Neural cell (in vitro differentiated cells): ENCODE results near the gene SPATA4. TPM values are rescaled to one million over a fixed set of nuclear protein-coding genes. Genes with fewer than 3 reads are reported as not detected.

Source experiments
- H2AFZ ChIP-seq: fragments of 200-600, 300-800 bp; sonication (generic), shearing (Covaris generic); 2 replicates; pipeline ENCODE4 v1.6.0; 2014; ENCODE audit warnings: low read depth, mild to moderate bottlenecking, antibody characterized with exemption, low read length, moderate library complexity
- H3F3A ChIP-seq: fragments of 200-600 bp; shearing (Covaris generic); 2 replicates; pipeline ENCODE4 v1.6.1; 2016; ENCODE audit warnings: mild to moderate bottlenecking, moderate library complexity, mixed read lengths, antibody characterized with exemption, low read length; ENCODE audit not compliant: insufficient read depth, poor library complexity, severe bottlenecking
- H3K27ac ChIP-seq: fragments of 200-600, 300-800 bp; sonication (generic), shearing (Covaris generic); 2 replicates; pipeline ENCODE4 v1.5.1; 2014; ENCODE audit warnings: mild to moderate bottlenecking, low read length, moderate library complexity
- H3K27me3 ChIP-seq: fragments of 300-800, 200-600 bp; sonication (generic), shearing (Covaris generic); 2 replicates; pipeline ENCODE4 v1.6.0; 2014; ENCODE audit warnings: mild to moderate bottlenecking, low read depth, low read length, moderate library complexity; ENCODE audit not compliant: insufficient read depth
- H3K36me3 ChIP-seq: fragments of 300-800, 200-600 bp; sonication (generic), shearing (Covaris generic); 2 replicates; pipeline ENCODE4 v1.5.1; 2014; ENCODE audit warnings: mild to moderate bottlenecking, antibody characterized with exemption, low read length, moderate library complexity; ENCODE audit not compliant: insufficient read depth
- H3K4me2 ChIP-seq: fragments of 300-800, 200-600 bp; sonication (generic), shearing (Covaris generic); 2 replicates; pipeline ENCODE4 v1.6.0; 2014; ENCODE audit warnings: mild to moderate bottlenecking, low read length
- H3K4me3 ChIP-seq: fragments of 300-800, 200-600 bp; sonication (generic), shearing (Covaris generic); 2 replicates; pipeline ENCODE4 v1.5.1; 2014; ENCODE audit warnings: mild to moderate bottlenecking, low read length, moderate library complexity
- H3K79me2 ChIP-seq: fragments of 200-600 bp; shearing (Covaris generic); replicated peaks from 2 replicates; pipeline ENCODE4 v1.6.0; 2014; ENCODE audit warnings: mild to moderate bottlenecking, low read length, moderate library complexity; ENCODE audit not compliant: insufficient read depth
- H3K9ac ChIP-seq: fragments of 300-800, 200-600 bp; sonication (generic), shearing (Covaris generic); 2 replicates; pipeline ENCODE4 v1.6.1; 2016; ENCODE audit warnings: mild to moderate bottlenecking, low read length, mixed read lengths
- H3K9me2 ChIP-seq: fragments of 200-600 bp; shearing (Covaris generic); 2 replicates; pipeline ENCODE4 v1.6.1; 2016; ENCODE audit warnings: mild to moderate bottlenecking, low read length, mixed read lengths; ENCODE audit not compliant: insufficient read depth
- H3K9me3 ChIP-seq: fragments of 200-600, 300-800 bp; sonication (generic), shearing (Covaris generic); 2 replicates; pipeline ENCODE4 v1.6.1; 2016; ENCODE audit warnings: mild to moderate bottlenecking, mixed run types, low read length, moderate library complexity, mixed read lengths
- H4K20me1 ChIP-seq: fragments of 200-600 bp; shearing (Covaris generic); 2 replicates; pipeline ENCODE4 v1.6.1; 2016; ENCODE audit warnings: mild to moderate bottlenecking, mixed run types; ENCODE audit not compliant: insufficient read depth
- EP300 ChIP-seq: fragments of 450-650 bp; conservative IDR thresholded peaks from 2 replicates; pipeline ENCODE4 v1.6.1; 2014; ENCODE audit warnings: antibody characterized with exemption, mild to moderate bottlenecking, moderate library complexity; ENCODE audit not compliant: poor library complexity, severe bottlenecking
- EZH2 ChIP-seq: fragments of 200-600, 300-800 bp; shearing (Covaris generic), sonication (generic); IDR thresholded peaks from 2 replicates; pipeline ENCODE4 v1.6.1; 2014; ENCODE audit warnings: antibody characterized with exemption, low read length, borderline replicate concordance, mild to moderate bottlenecking; ENCODE audit not compliant: insufficient read depth, poor library complexity, severe bottlenecking
- MXI1 ChIP-seq: fragments of 450-650 bp; conservative IDR thresholded peaks from 2 replicates; pipeline ENCODE4 v1.6.1; 2014; ENCODE audit warnings: antibody characterized with exemption, mild to moderate bottlenecking; ENCODE audit not compliant: poor library complexity, severe bottlenecking
- POLR2AphosphoS5 ChIP-seq: IDR thresholded peaks from 2 replicates; pipeline ENCODE4 v1.6.1; 2012
- RAD21 ChIP-seq: fragments of 450-650 bp; conservative IDR thresholded peaks from 2 replicates; pipeline ENCODE4 v1.6.1; 2014; ENCODE audit warnings: antibody characterized with exemption, mild to moderate bottlenecking, moderate library complexity
- SMC3 ChIP-seq: fragments of 450-650 bp; conservative IDR thresholded peaks from 2 replicates; pipeline ENCODE4 v1.6.1; 2014; ENCODE audit warnings: antibody characterized with exemption, mild to moderate bottlenecking, moderate library complexity; ENCODE audit not compliant: poor library complexity
- TAF1 ChIP-seq: IDR thresholded peaks from 2 replicates; pipeline ENCODE4 v1.6.1; 2012; ENCODE audit warnings: low read depth
- polyA plus RNA-seq: library from polyadenylated mRNA; depleted of rRNA; stranded (reverse); fragments of >200 nt; gene quantifications from 2 replicates; pipeline ENCODE4 v1.2.3, GENCODE V29; 2014
- TF ChIP-seq, protein P1 (sequence below): IDR thresholded peaks from 2 replicates; pipeline ENCODE4 v1.6.1; 2012; ENCODE audit warnings: borderline replicate concordance
- TF ChIP-seq, protein P2 (sequence below): fragments of 450-650 bp; IDR thresholded peaks from 2 replicates; pipeline ENCODE4 v1.5.1; 2014; ENCODE audit warnings: antibody characterized with exemption, mild to moderate bottlenecking, moderate library complexity; ENCODE audit not compliant: poor library complexity, severe bottlenecking

The SPATA4 gene
- polyA plus RNA-seq, 1 donor from 2014 or later: not detected

DNA sequence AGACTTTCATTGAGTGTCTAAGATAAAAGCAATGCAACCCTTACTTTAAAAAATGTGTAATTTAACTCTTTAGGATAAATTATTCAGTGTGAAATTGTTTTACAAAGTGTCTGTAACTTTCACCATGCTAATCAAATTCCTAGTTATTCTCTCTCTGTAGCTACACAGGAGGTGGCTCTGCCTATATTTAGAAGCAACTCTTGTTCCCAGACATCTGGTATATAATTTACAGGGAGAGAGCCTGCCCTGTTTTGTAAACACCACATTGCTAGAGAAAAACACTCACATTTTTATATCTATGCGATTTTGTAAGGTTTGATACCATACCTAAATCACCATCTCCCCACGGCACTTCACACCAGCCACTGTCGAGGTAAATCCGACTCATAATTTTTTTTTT lies 35.5 kb upstream of the SPATA4 start:
- Histone ChIP-seq H3K36me3 (no peaks in the 10 kb centered on the region), H3K9me2 (no peaks in the 10 kb centered on the region), H2AFZ (no peak overlapping the region), H3K4me2 (no peak overlapping the region), H3K79me2 (no peaks in the 10 kb centered on the region), H3K4me3 (no peak overlapping the region), H3K27ac (no peak overlapping the region), H3K9me3 (no peaks in the 10 kb centered on the region), H4K20me1 (no peaks in the 10 kb centered on the region), H3K9ac (no peak overlapping the region), H3K27me3 (no peaks in the 10 kb centered on the region), H3F3A (no peaks in the 10 kb centered on the region)
- TF ChIP-seq, protein P1, sequence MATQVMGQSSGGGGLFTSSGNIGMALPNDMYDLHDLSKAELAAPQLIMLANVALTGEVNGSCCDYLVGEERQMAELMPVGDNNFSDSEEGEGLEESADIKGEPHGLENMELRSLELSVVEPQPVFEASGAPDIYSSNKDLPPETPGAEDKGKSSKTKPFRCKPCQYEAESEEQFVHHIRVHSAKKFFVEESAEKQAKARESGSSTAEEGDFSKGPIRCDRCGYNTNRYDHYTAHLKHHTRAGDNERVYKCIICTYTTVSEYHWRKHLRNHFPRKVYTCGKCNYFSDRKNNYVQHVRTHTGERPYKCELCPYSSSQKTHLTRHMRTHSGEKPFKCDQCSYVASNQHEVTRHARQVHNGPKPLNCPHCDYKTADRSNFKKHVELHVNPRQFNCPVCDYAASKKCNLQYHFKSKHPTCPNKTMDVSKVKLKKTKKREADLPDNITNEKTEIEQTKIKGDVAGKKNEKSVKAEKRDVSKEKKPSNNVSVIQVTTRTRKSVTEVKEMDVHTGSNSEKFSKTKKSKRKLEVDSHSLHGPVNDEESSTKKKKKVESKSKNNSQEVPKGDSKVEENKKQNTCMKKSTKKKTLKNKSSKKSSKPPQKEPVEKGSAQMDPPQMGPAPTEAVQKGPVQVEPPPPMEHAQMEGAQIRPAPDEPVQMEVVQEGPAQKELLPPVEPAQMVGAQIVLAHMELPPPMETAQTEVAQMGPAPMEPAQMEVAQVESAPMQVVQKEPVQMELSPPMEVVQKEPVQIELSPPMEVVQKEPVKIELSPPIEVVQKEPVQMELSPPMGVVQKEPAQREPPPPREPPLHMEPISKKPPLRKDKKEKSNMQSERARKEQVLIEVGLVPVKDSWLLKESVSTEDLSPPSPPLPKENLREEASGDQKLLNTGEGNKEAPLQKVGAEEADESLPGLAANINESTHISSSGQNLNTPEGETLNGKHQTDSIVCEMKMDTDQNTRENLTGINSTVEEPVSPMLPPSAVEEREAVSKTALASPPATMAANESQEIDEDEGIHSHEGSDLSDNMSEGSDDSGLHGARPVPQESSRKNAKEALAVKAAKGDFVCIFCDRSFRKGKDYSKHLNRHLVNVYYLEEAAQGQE: no peak
- no peak for TF ChIP-seq RAD21
- no peak for TF ChIP-seq POLR2AphosphoS5
- TF ChIP-seq MXI1: no peak
- TF ChIP-seq EZH2: no peak
- TF ChIP-seq, protein P2, sequence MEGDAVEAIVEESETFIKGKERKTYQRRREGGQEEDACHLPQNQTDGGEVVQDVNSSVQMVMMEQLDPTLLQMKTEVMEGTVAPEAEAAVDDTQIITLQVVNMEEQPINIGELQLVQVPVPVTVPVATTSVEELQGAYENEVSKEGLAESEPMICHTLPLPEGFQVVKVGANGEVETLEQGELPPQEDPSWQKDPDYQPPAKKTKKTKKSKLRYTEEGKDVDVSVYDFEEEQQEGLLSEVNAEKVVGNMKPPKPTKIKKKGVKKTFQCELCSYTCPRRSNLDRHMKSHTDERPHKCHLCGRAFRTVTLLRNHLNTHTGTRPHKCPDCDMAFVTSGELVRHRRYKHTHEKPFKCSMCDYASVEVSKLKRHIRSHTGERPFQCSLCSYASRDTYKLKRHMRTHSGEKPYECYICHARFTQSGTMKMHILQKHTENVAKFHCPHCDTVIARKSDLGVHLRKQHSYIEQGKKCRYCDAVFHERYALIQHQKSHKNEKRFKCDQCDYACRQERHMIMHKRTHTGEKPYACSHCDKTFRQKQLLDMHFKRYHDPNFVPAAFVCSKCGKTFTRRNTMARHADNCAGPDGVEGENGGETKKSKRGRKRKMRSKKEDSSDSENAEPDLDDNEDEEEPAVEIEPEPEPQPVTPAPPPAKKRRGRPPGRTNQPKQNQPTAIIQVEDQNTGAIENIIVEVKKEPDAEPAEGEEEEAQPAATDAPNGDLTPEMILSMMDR: no peak
- TF ChIP-seq SMC3: no peak
- TF ChIP-seq TAF1: no peak
- no peak for TF ChIP-seq EP300

- TF ChIP-seq EZH2 (no peak), RAD21 (no peak), POLR2AphosphoS5 (no peak), EP300 (no peak), SMC3 (no peak), MXI1 (no peak)
- TF ChIP-seq, protein P1: no peak
- TF ChIP-seq, protein P2: no peak
- H3K9me2 ChIP-seq: no peaks in the 10 kb centered on the region
- H3K27me3 ChIP-seq: no peaks in the 10 kb centered on the region
- no peak overlapping the region for H2AFZ ChIP-seq
- no peaks in the 10 kb centered on the region for H3K36me3 ChIP-seq
- no peaks in the 10 kb centered on the region for H3F3A ChIP-seq
- no peaks in the 10 kb centered on the region for H3K79me2 ChIP-seq
- H3K27ac ChIP-seq: no peak overlapping the region
- H4K20me1 ChIP-seq: no peaks in the 10 kb centered on the region
- no peak overlapping the region for H3K4me3 ChIP-seq
- H3K9ac ChIP-seq: no peak overlapping the region
- H3K9me3 ChIP-seq: no peaks in the 10 kb centered on the region
- H3K4me2 ChIP-seq: no peak overlapping the region
Observed at GRCh38 chr4:176229645-176230044, 34.3 kb upstream of the SPATA4 start.
